C4-2B (cell line): Measurements from ENCODE around the gene KNDC1.

ENCODE experiments used
- ZFX ChIP-seq: fragments of 450-650 bp; IDR thresholded peaks from 2 replicates; pipeline ENCODE4 v1.6.1; 2017
- TF ChIP-seq, protein P1 (sequence below): fragments of 450-650 bp; conservative IDR thresholded peaks from 2 replicates; pipeline ENCODE4 v1.5.1; 2017; ENCODE audit warnings: mild to moderate bottlenecking

DNA sequence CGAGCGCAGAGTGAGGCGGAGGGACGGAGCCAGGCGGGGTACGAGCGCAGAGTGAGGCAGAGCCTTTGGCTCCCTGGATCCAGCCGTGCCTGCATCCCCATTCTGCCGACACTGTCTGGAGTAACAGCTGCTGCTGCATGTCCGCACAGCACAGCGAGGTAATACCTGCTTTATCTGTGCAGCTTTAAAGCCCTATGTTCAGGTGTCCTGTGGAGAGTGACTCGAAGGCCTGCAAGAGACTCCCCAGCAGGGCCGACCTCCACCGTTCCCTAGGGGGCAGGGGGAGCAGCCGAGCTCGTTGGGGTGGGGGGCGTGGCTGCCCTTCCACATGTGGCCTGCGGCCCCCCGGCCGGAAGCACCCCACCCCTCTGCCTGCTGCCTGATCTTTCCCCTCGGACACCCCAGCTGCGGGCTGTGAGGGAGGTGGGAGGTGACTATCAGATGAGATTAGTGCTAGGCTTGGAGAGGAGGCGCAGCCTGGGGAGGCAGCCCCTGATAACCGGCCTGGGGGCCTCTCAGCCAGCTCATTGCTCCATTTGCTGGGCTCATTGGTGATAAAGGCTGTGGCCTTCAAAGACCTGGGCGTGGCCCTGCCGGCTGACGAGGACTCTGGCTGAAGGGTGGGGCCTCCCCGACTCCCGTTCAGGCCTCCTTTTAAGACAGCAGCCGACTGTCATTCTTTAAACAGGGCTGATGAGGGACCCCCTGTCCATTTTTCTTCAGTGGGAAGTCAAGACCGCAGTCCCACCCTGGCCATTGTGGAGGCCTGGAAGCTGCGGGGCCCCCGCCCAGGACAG, 85.6 kb downstream of the KNDC1 start:
- TF ChIP-seq, protein P1, sequence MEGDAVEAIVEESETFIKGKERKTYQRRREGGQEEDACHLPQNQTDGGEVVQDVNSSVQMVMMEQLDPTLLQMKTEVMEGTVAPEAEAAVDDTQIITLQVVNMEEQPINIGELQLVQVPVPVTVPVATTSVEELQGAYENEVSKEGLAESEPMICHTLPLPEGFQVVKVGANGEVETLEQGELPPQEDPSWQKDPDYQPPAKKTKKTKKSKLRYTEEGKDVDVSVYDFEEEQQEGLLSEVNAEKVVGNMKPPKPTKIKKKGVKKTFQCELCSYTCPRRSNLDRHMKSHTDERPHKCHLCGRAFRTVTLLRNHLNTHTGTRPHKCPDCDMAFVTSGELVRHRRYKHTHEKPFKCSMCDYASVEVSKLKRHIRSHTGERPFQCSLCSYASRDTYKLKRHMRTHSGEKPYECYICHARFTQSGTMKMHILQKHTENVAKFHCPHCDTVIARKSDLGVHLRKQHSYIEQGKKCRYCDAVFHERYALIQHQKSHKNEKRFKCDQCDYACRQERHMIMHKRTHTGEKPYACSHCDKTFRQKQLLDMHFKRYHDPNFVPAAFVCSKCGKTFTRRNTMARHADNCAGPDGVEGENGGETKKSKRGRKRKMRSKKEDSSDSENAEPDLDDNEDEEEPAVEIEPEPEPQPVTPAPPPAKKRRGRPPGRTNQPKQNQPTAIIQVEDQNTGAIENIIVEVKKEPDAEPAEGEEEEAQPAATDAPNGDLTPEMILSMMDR, result no peak
- no peak for TF ChIP-seq ZFX
